Measurements from ENCODE around the gene KRTAP4-6.

DNA sequence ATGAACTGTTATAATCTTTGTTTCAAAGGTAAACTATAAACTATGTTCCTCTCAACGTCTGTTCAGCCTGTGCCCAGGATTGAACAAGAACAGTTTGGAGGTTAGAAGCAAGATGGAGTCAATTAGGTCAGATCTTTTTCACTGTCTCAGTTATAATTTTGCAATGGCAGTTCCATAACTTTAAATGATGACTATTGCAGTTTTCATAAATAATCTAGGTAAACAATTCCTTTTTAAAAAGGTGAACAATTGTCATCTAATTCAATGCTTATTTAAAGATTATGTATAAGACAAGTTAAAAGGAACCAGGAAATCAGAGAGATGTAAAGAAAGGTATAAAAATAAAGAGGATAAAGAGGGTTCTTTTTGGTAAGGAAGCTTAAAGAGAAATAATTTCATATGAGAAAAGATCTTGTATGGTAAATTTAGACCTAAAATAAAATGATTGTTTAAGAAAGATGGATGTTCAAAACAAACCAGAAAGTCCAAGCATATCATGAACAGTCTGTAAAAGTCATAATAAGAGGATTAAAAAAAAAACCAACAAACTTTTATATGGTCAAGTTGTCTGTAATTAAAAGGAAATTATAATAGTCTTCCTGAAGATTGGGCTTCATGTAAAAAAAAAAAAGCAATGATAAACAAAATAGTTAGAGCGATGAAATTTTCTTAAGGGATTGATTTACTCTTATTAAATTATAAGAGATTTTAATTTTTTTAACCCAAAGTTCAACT, 29.0 kb downstream of the KRTAP4-6 start:
- TF ChIP-seq, protein P1, sequence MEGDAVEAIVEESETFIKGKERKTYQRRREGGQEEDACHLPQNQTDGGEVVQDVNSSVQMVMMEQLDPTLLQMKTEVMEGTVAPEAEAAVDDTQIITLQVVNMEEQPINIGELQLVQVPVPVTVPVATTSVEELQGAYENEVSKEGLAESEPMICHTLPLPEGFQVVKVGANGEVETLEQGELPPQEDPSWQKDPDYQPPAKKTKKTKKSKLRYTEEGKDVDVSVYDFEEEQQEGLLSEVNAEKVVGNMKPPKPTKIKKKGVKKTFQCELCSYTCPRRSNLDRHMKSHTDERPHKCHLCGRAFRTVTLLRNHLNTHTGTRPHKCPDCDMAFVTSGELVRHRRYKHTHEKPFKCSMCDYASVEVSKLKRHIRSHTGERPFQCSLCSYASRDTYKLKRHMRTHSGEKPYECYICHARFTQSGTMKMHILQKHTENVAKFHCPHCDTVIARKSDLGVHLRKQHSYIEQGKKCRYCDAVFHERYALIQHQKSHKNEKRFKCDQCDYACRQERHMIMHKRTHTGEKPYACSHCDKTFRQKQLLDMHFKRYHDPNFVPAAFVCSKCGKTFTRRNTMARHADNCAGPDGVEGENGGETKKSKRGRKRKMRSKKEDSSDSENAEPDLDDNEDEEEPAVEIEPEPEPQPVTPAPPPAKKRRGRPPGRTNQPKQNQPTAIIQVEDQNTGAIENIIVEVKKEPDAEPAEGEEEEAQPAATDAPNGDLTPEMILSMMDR (IDR thresholded peaks at IDR 0.05), result no peak
- no peak for TF ChIP-seq POLR2A (IDR thresholded peaks at IDR 0.05)
